ENCODE results near the gene PRKAG2.

The PRKAG2 gene

DNA sequence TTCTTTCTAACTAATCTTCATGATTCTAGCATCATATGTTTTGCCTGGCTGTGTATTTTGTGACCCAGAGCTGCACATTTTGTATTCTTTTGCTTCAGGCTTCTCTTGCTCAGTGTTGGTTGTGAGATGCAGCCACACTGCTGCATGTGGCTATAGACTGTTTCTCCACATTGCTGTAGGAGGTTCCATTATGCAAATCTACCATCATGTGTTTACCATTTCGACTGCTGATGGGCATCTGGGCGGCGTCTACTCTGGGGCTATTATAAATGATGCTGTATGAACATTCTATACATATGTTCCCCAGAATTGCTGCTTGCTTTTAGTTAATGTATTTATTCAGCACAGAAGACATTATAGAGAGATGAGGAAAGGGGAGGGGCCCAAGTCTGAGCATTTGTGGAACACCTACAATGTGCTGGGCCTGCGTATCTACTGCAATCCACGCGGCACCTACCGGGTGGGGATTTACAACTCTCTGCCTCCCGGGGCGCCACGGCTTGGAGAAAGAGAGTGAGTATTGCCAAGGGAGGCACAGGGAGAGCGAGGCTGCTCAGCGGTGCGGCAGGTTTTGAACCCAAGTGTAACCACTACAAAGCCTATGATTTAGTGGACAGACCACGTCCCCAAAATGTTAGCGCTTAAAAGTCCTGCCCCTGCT is 172.5 kb downstream of the PRKAG2 start:
- FAIRE-seq (no peak), DNase-seq (ENCODE audit: insufficient read length, low spot score) (no peak)
- TF ChIP-seq, protein P1, sequence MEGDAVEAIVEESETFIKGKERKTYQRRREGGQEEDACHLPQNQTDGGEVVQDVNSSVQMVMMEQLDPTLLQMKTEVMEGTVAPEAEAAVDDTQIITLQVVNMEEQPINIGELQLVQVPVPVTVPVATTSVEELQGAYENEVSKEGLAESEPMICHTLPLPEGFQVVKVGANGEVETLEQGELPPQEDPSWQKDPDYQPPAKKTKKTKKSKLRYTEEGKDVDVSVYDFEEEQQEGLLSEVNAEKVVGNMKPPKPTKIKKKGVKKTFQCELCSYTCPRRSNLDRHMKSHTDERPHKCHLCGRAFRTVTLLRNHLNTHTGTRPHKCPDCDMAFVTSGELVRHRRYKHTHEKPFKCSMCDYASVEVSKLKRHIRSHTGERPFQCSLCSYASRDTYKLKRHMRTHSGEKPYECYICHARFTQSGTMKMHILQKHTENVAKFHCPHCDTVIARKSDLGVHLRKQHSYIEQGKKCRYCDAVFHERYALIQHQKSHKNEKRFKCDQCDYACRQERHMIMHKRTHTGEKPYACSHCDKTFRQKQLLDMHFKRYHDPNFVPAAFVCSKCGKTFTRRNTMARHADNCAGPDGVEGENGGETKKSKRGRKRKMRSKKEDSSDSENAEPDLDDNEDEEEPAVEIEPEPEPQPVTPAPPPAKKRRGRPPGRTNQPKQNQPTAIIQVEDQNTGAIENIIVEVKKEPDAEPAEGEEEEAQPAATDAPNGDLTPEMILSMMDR (IDR thresholded peaks at IDR 0.05; ENCODE audit: insufficient read depth, missing control alignments): no peak

GRCh38 chr7:151702961-151703360 is 174.0 kb downstream of the PRKAG2 start:
- no peak for DNase-seq (ENCODE audit: insufficient read length, low spot score)
- TF ChIP-seq, protein P1 (IDR thresholded peaks at IDR 0.05; ENCODE audit: insufficient read depth, missing control alignments): no peak
- no peak for FAIRE-seq

DNA sequence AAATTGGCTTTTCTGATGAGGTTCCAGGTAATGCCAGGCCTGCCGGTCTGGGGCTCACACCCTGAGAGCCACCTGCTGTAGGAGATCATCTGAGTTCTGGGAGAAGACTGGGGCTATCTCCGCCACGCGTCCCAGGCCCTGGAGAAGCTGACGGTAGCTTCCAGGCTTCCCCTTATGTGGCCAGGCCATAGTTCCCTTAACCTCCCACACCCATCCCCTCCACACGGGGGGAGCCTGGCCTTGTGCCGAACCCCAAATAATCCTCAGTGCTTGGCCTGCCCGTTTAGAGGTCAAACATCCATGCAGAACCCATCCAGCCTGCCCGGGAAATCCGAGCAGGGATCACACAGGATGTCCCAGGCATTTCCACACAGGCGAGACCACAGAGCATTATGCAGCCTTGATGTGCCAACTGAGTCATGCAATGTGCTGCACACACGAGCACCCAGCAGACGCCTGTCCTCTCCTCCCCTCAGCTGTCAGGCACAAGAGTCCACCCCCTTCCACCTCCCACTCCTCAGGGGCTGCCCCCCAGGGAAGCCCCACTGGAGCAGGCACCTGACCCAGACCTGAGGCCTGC is 176.2 kb downstream of the PRKAG2 start:
- no peak for DNase-seq (ENCODE audit: insufficient read length, low spot score)
- FAIRE-seq: no peak
- TF ChIP-seq, protein P1 (IDR thresholded peaks at IDR 0.05; ENCODE audit: insufficient read depth, missing control alignments): no peak

- TF ChIP-seq, protein P1 (IDR thresholded peaks at IDR 0.05; ENCODE audit: insufficient read depth, missing control alignments): no peak
- DNase-seq (ENCODE audit: insufficient read length, low spot score) (no peak), FAIRE-seq (no peak)
Measured at GRCh38 chr7:151699928-151700319, 177.0 kb downstream of the PRKAG2 start.

DNA sequence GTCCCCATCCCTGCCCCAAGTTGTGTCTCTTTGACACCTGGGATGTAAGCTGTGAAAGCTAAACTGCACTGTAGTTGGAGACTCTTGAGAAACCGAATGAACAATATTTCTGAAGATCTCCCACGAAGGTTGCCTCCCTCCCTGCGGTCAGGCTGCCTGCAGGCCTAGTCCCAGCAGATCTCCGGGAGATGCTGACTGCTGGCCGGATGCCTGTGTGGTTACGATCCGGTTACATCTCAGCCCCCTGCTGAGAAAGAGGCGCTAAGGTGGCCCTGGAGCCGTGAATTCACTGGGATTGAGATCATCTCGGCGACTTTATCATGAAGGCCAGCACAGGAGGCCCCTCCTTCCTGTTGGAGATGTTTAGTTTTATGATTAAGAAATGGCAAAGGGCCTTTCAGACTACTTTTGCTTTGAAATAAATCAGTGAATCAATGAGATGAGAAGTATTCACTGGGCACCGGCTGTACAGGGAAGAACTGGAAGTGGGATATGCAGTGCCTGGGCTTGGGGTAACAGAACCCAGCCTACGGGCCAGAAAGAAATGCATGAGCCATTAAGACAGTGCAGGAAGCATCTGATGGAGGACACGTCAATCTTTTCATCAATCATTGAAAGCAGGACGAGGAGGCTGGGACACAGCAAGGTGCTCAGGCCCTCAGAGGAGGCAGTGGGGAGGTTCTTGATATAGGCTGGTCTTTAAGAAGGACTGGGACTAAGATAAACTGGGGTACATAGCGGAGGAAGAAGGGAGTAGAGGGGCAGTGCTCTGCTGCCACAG is 177.6 kb downstream of the PRKAG2 start:
- no peak for DNase-seq (ENCODE audit: insufficient read length, low spot score)

DNA sequence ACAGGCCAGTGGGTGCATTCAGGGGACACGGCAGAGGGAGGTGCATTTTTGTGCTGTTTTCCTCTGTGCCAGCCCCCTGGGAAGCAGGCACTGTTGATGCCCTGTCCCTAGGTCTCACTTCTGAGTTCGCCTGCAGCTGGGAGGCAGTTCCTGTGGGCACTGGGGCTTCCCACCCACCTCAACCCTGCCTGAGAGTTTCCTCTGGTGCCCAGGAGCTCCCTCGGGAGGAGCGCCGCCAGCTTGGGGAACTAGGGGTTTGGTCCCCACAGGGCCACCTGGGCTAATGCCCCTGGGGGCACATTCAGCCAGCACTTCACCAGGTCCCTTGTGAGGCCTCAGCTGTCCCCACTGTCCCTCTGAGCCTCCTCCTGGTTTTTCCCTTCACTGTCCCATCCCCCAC is 179.0 kb downstream of the PRKAG2 start:
- TF ChIP-seq, protein P1 (IDR thresholded peaks at IDR 0.05; ENCODE audit: insufficient read depth, missing control alignments): no peak
- DNase-seq (ENCODE audit: insufficient read length, low spot score): no peak
- FAIRE-seq: no peak

More for the DNA sequence above, 177.6 kb downstream of the PRKAG2 start:
- no peak for FAIRE-seq
- TF ChIP-seq, protein P1 (IDR thresholded peaks at IDR 0.05; ENCODE audit: insufficient read depth, missing control alignments): no peak

Data from D721Med (cell line).